ENCODE data around the gene DLGAP1.
"Not testable (repeated sequence)": the region's sequence is repeated elsewhere in the genome, so short reads cannot be mapped to it uniquely, and the experiment has no call there.

The DLGAP1 gene

GRCh38 chr18:3603421-3604234, 851.5 kb downstream of the DLGAP1 start:
- DNase-seq (ENCODE audit: low read depth): peak; percentile 90

- DNase-seq (ENCODE audit: low read depth): not testable (repeated sequence)
Observed at GRCh38 chr18:3601106-3601755, 853.9 kb downstream of the DLGAP1 start.

GRCh38 chr18:3599861-3600260, 855.2 kb downstream of the DLGAP1 start:
- DNase-seq (ENCODE audit: low read depth): no peak

- no peak for DNase-seq (ENCODE audit: low read depth)
Observed at GRCh38 chr18:3599195-3599594, 855.9 kb downstream of the DLGAP1 start.

GRCh38 chr18:3598581-3598980, 856.5 kb downstream of the DLGAP1 start:
- DNase-seq (ENCODE audit: low read depth): no peak

GRCh38 chr18:3597409-3598357, 857.4 kb downstream of the DLGAP1 start:
- DNase-seq (ENCODE audit: low read depth): no peak

- DNase-seq (ENCODE audit: low read depth): no peak
Observed at GRCh38 chr18:3596637-3597384, 858.3 kb downstream of the DLGAP1 start.

- no peak for DNase-seq (ENCODE audit: low read depth)
Observed at GRCh38 chr18:3596324-3596636, 858.8 kb downstream of the DLGAP1 start.

- peak; percentile 94 for DNase-seq (ENCODE audit: low read depth)
Observed at GRCh38 chr18:3595369-3596273, 859.5 kb downstream of the DLGAP1 start.

GRCh38 chr18:3594760-3595368, 860.2 kb downstream of the DLGAP1 start:
- DNase-seq (ENCODE audit: low read depth): no peak

GRCh38 chr18:3593904-3594759, 861.0 kb downstream of the DLGAP1 start:
- peak; percentile 89 for DNase-seq (ENCODE audit: low read depth)

GRCh38 chr18:3593381-3593903, 861.7 kb downstream of the DLGAP1 start:
- peak; percentile 77 for DNase-seq (ENCODE audit: low read depth)

- DNase-seq (ENCODE audit: low read depth): no peak
Observed at GRCh38 chr18:3592864-3593263, 862.2 kb downstream of the DLGAP1 start.

GRCh38 chr18:3590096-3590630, 864.9 kb downstream of the DLGAP1 start:
- no peak for DNase-seq (ENCODE audit: low read depth)

- no peak for DNase-seq (ENCODE audit: low read depth)
Observed at GRCh38 chr18:3585656-3586509, 869.2 kb downstream of the DLGAP1 start.

GRCh38 chr18:3584897-3585460, 870.1 kb downstream of the DLGAP1 start:
- DNase-seq (ENCODE audit: low read depth): no peak

- DNase-seq (ENCODE audit: low read depth): no peak
Observed at GRCh38 chr18:3584266-3584861, 870.7 kb downstream of the DLGAP1 start.

Measured in non-pigmented ciliary epithelial cell (primary cell).